Testis (tissue), 3 donors: ENCODE measurements around the gene TTBK1. TPM values are rescaled to one million over a fixed set of nuclear protein-coding genes. Genes with fewer than 3 reads are reported as not detected.

Experiments used
- DNase-seq: peaks from one replicate; pipeline ENCODE4 v3.0.0-alpha.2; 2019
- H3K27ac ChIP-seq, 2 donors: fragments of 200-600 bp; sonication (generic); one replicate each; pipeline ENCODE4 v1.5.1; 2019
- H3K27me3 ChIP-seq: fragments of 200-600 bp; sonication (generic); one replicate; pipeline ENCODE4 v1.5.1; 2019
- H3K36me3 ChIP-seq: fragments of 200-600 bp; sonication (generic); one replicate; pipeline ENCODE4 v1.5.1; 2017; ENCODE audit warnings: low read depth; ENCODE audit errors: missing control alignments
- H3K4me1 ChIP-seq: fragments of 200-600 bp; sonication (generic); one replicate; pipeline ENCODE4 v1.5.1; 2019
- H3K4me3 ChIP-seq, 2 donors: fragments of 200-600 bp; sonication (generic); one replicate each; pipeline ENCODE4 v1.5.1; 2017 to 2019
- H3K9me3 ChIP-seq: fragments of 200-600 bp; sonication (generic); one replicate; pipeline ENCODE4 v1.5.1; 2017
- CTCF ChIP-seq, 3 experiments: fragments of 450-650 bp in 2 of 3; fragments of 200-600 bp in 1 of 3; sonication (generic) in 1 of 3; IDR thresholded peaks; one replicate each; pipeline ENCODE4 v1.5.1; 2016 to 2019; ENCODE audit warnings: antibody characterized with exemption in 3 of 3, mild to moderate bottlenecking in 2 of 3, moderate library complexity in 1 of 3
- POLR2A ChIP-seq: fragments of 450-650 bp; IDR thresholded peaks from one replicate; pipeline ENCODE4 v1.6.1; 2017; ENCODE audit warnings: antibody characterized with exemption, mild to moderate bottlenecking, moderate library complexity
- WGBS, 2 donors: methylation state at CpG; one replicate each; pipeline ENCODE4 v1.1.5; 2018; 5-methylcytosine and 5-hydroxymethylcytosine counted together
- intact Hi-C: fragments of 100-400 bp; cut with DNase I; formaldehyde crosslinking; loops from one replicate; pipeline ENCODE4 v1.15.1; 2023; ENCODE audit warnings: low total_unique reads
- polyA plus RNA-seq: library from polyadenylated mRNA; stranded (reverse); fragments of 350-450 nt; fragmentation: Illumina TruSeq; extraction: RNeasy Lipid Tissue Mini Kit (QIAGEN cat#74804); gene quantifications from one replicate; pipeline ENCODE4 v1.2.3, GENCODE V29; 2014; ENCODE audit warnings: low read depth, low replicate concordance; ENCODE audit not compliant: insufficient read depth
- total RNA-seq, 2 donors: library from RNA; depleted of rRNA; stranded (reverse); fragments of >200 nt; gene quantifications; one replicate each; pipeline ENCODE4 v1.2.3, GENCODE V29; 2016

TTBK1 gene
- total and polyA plus RNA-seq, 3 donors from 2014 or later = 2.2 to 2.6 (median 2.3) TPM

- 77 to 90% methylated on average over 5 of the region's 5 CpGs for WGBS, 2 donors
- intact Hi-C loops = no loop called here
Observed at GRCh38 chr6:43202451-43202850, 40.8 kb upstream of the TTBK1 start.

GRCh38 chr6:43203029-43203717 lies 40.1 kb upstream of the TTBK1 start:
- 91 to 97% methylated on average over 15 to 17 of the region's 17 CpGs for whole genome bisulfite sequencing, 2 donors
- intact Hi-C loops = no loop called here
- no peaks in the 10 kb centered on the region for H3K9me3 ChIP-seq
- no peaks in the 10 kb centered on the region for H3K4me1 ChIP-seq
- TF ChIP-seq POLR2A (no peak), CTCF (IDR thresholded peaks at IDR 0.05) (no peak)
- peaks cover 3% of the 10 kb centered on the region for H3K36me3 ChIP-seq
- H3K27ac ChIP-seq = no peak overlapping the region
- DNase-seq = no peak
- H3K4me3 ChIP-seq = no peak overlapping the region
- no peaks in the 10 kb centered on the region for H3K27me3 ChIP-seq

More at GRCh38 chr6:43202451-43202850, 40.8 kb upstream of the TTBK1 start:
- no peaks in the 10 kb centered on the region for H3K4me1 ChIP-seq
- no peaks in the 10 kb centered on the region for H3K27me3 ChIP-seq
- H3K9me3 ChIP-seq = no peaks in the 10 kb centered on the region
- H3K4me3 ChIP-seq = no peak overlapping the region
- H3K36me3 ChIP-seq = peaks cover 3% of the 10 kb centered on the region
- no peak overlapping the region for H3K27ac ChIP-seq
- no peak for DNase-seq
- TF ChIP-seq CTCF (IDR thresholded peaks at IDR 0.05) = no peak
- TF ChIP-seq POLR2A = no peak

GRCh38 chr6:43203718-43204095 lies 39.6 kb upstream of the TTBK1 start:
- H3K27me3 ChIP-seq = no peaks in the 10 kb centered on the region
- no peak for TF ChIP-seq CTCF (IDR thresholded peaks at IDR 0.05)
- no peak for TF ChIP-seq POLR2A
- no peak overlapping the region for H3K27ac ChIP-seq
- DNase-seq = no peak
- peaks cover 3% of the 10 kb centered on the region for H3K36me3 ChIP-seq
- no peak overlapping the region for H3K4me3 ChIP-seq
- H3K9me3 ChIP-seq = no peaks in the 10 kb centered on the region
- H3K4me1 ChIP-seq = no peaks in the 10 kb centered on the region
- intact Hi-C loops = no loop called here
- WGBS, 2 donors = 95% methylated on average over 8 of the region's 8 CpGs

GRCh38 chr6:43204271-43205105 lies 38.8 kb upstream of the TTBK1 start:
- Histone ChIP-seq H3K4me1 (no peaks in the 10 kb centered on the region), H3K27me3 (no peaks in the 10 kb centered on the region), H3K36me3 (no peaks in the 10 kb centered on the region), H3K4me3 (no peak overlapping the region), H3K27ac (no peak overlapping the region), H3K9me3 (no peaks in the 10 kb centered on the region)
- no peak for DNase-seq
- intact Hi-C loops = no loop called here
- no peak for TF ChIP-seq POLR2A
- TF ChIP-seq CTCF (IDR thresholded peaks at IDR 0.05) = no peak
- 93 to 97% methylated on average over 23 of the region's 23 CpGs for WGBS, 2 donors
